ENCODE results near the gene PODNL1.

Gene PODNL1

GRCh38 chr19:13887517-13887916, 50.7 kb downstream of the PODNL1 start:
- DNase-seq: no peak

GRCh38 chr19:13887018-13887436, 51.2 kb downstream of the PODNL1 start:
- no peak for DNase-seq

GRCh38 chr19:13885826-13886365, 52.3 kb downstream of the PODNL1 start:
- peak; percentile 16 for DNase-seq

- DNase-seq: no peak
Measured at GRCh38 chr19:13884726-13885591, 53.3 kb downstream of the PODNL1 start.

GRCh38 chr19:13883516-13884064, 54.6 kb downstream of the PODNL1 start:
- no peak for DNase-seq

GRCh38 chr19:13882836-13883235, 55.4 kb downstream of the PODNL1 start:
- no peak for DNase-seq

GRCh38 chr19:13882419-13882795, 55.8 kb downstream of the PODNL1 start:
- DNase-seq: no peak

GRCh38 chr19:13881692-13882418, 56.4 kb downstream of the PODNL1 start:
- peak; percentile 69 for DNase-seq

- peak; percentile 69 for DNase-seq
Measured at GRCh38 chr19:13881251-13881691, 56.9 kb downstream of the PODNL1 start.
